HUDEP-2 (cell line): ENCODE measurements around the gene LAMC1.

Source experiments
- DNase-seq, 76 experiments: peaks; one replicate each; lab custom pipeline; 2025; ENCODE audit not compliant: unreplicated experiment in 76 of 76; lab: John Stamatoyannopoulos, UW

Gene LAMC1

DNA sequence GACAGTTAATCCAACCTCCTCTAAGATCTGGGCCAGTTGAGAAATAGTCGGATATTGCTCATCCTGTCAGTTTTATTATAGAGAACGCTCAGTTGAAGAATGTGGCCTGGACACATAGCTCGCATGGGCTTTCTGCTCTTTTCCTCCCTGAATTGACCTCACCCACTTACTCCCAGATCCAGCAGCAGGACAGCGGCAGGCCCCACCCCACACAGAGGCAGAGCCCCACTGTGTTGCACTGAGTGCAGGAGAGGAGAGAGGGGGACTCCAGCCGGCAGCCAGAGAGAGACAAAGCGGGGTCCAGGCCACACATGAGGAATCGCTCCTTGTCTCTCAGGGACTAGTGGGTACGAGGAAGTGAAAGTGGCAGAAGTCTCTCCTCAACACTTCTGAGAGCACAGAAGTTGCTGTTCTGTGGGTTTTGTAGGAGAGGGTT lies 78.6 kb downstream of the LAMC1 start:
- no peak for DNase-seq

GRCh38 chr1:183103147-183103546 lies 79.9 kb downstream of the LAMC1 start:
- DNase-seq = no peak

- peak in 1 of 76 experiments; percentile 0 for DNase-seq
These were observed 80.4 kb downstream of the LAMC1 start for GRCh38 chr1:183103577-183103976.

DNA sequence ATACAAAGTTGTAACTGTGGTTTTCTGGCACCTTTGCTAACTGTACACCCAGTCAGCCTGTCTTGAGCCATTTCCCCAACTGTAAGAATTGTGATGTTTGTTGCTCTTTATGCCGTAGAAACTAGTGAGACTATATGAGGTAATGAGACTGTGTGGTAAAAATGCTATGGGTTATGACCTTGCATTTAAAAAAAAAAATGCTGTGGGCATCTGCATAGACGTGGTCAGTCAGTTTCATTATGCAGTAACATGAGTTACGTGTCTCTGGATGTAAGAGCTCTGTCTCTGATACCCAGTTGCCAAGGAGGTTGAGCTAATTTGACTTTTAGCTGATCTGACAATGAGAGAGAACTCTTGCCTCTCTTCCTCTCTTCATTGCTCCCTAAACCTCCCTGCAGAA lies 82.2 kb downstream of the LAMC1 start:
- DNase-seq = no peak

DNA sequence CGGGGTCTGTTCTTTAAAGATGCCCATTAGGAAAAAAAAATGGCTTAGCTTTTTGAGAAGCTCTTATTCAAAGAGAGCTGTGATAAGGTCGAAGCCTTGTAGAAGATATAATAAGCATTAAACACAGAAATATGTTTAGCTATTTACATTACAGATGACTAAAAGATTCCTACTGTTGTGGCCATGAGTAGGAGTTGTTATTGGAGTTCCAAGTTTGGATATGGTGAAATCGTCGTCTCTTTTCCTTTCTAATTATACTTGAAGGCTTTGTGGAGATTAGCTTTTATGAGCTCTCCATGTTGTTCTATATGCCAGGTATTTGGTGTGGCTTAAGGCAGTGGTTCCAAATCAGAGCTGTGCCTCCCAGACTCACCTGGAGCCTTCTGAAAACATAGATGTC lies 82.9 kb downstream of the LAMC1 start:
- no peak for DNase-seq

- DNase-seq = no peak
These were observed 83.5 kb downstream of the LAMC1 start for GRCh38 chr1:183106746-183107145.

DNA sequence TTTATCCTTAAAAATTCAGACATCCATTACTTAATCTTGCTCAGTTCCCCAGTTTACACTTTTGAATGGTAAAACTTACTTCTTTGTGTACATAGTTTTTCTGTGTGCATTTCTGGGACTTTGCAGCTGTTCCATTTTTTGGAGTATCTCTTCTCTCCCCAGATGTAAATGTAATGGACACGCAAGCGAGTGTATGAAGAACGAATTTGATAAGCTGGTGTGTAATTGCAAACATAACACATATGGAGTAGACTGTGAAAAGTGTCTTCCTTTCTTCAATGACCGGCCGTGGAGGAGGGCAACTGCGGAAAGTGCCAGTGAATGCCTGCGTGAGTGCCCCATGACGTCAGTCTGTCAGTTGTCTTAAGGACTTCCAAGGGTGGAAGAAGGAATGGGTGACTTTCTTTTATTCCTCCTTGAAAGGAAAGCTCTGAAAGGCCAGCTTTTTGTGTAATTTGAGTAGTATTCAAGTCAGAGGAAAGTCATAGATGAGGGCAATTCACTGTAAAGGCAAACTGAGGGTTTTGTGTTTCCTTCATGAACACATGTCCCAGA lies 87.2 kb downstream of the LAMC1 start:
- DNase-seq = no peak

GRCh38 chr1:183114441-183114840 lies 91.2 kb downstream of the LAMC1 start:
- DNase-seq = no peak

DNA sequence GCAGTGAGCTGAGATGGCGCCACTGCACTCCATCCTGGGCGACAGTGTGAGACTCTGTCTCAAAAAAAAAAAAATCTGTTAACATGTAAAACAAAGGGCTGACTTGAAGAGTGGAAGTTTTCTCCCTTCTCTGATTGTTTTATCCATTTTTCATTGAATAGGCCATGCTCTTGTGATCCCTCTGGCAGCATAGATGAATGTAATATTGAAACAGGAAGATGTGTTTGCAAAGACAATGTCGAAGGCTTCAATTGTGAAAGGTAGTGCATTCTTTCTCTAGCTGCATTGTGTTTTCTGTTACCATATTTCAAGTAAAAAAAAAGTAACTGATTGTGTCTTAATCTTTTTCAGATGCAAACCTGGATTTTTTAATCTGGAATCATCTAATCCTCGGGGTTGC lies 93.2 kb downstream of the LAMC1 start:
- DNase-seq = no peak

GRCh38 chr1:183121609-183122008 lies 98.4 kb downstream of the LAMC1 start:
- no peak for DNase-seq

DNA sequence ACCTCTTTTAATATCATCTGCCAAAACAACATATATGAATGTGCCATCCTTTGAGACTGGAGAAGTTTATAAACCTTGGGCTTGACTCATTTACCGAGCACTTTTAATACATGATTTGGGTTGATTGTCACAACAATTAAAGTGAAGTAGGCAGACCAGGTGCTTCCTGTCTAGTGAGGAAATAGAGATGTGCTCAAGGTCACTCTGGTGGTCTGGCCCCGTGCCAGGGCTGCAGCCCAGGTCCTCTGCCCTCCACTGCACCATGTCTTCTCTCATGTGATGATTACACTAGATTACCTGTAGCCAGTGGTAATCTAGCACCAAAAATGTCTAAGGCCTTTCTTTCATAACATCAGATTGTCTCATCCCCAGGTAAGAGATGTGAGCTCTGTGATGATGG lies 101.0 kb downstream of the LAMC1 start:
- no peak for DNase-seq

DNA sequence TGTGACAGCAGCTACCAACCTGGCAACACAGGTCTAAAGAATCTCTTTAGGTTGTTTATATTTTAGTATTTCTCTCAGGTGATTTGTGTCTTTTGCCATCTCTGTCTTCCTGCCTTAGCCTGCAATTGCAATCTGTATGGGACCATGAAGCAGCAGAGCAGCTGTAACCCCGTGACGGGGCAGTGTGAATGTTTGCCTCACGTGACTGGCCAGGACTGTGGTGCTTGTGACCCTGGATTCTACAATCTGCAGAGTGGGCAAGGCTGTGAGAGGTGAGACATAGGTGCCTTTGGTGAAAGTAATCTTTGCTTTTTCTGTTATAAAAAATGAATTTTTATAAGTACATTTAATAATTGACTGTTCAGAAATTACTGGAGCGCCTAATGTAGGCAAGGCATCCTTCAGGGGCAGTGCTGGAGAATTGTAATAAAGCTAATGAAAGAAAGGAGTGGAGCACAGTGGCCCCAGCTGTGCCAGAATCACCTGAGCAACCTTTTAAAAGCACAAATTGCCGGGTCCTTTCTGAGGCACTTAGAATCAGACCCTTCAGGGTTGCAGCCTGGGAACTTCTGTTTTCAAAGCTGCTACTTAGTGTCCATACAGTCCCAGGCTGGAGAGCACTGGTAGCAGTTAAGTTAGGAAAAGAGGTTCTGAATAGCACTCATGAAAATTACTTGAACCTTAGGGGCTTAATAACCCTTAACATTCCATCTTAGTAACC lies 102.2 kb downstream of the LAMC1 start:
- DNase-seq = peak in 1 of 76 experiments; percentile 1

GRCh38 chr1:183126000-183126366 lies 102.8 kb downstream of the LAMC1 start:
- DNase-seq = no peak

DNA sequence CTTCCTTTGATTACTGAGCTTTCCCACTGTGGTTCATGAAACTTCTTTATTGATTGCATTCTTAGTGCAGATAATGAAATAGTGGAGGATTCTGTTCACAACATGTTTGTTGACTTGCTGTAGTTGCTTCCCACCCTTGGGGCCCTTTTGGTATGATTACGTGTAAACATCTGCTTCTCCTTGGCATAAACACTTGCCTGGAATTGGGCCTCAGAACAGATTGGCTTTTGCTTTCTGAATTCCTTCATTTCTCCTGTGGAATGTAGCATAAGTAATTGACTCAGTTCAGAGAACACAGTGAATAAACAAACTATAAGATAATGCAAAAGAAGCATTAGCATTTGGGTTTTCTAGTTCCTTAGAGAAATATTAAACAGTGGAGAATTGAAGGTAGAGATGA lies 103.3 kb downstream of the LAMC1 start:
- no peak for DNase-seq

- no peak for DNase-seq
These were observed 106.9 kb downstream of the LAMC1 start for GRCh38 chr1:183129921-183130690.

GRCh38 chr1:183131166-183131565 lies 107.9 kb downstream of the LAMC1 start:
- DNase-seq = no peak

DNA sequence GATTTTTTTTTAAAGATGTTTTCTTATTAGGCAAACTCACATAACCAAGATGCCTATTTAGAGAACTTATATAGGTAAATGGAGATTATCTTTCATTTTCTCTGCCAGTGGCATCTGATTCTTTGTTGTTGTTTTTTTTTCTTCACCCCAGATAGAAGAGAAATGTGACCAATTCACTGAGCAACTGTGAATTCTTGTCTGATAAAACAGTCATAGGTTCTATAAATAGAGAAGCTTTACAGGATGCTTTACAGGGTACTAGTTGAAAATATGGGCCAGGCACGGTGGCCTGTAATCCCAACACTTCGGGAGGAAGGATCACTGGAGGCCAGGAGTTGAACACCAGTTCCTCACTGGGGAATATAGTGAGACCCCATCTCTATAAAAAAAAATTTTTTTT lies 112.1 kb downstream of the LAMC1 start:
- DNase-seq = no peak

DNA sequence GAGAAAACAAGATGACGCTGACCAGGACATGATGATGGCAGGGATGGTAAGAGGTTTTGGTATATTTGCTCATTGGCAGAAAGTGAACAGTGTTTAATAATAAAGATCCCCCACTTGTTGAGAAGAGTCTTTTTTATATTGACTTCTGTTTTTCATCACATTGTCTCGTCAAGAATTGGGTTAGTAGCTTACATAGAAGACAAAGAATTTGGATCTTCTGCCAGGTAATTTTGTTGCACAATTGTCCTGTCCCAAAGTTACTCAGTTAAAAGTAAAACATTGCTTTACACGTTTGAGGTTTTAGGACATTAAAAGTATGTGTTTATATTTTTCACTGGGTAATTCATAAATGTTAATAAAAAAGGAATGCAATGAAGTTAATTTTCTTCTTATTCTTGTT lies 114.6 kb downstream of the LAMC1 start:
- no peak for DNase-seq

- DNase-seq = no peak
These were observed 115.1 kb downstream of the LAMC1 start for GRCh38 chr1:183138301-183138700.

GRCh38 chr1:183139281-183139942 lies 116.2 kb downstream of the LAMC1 start:
- no peak for DNase-seq

DNA sequence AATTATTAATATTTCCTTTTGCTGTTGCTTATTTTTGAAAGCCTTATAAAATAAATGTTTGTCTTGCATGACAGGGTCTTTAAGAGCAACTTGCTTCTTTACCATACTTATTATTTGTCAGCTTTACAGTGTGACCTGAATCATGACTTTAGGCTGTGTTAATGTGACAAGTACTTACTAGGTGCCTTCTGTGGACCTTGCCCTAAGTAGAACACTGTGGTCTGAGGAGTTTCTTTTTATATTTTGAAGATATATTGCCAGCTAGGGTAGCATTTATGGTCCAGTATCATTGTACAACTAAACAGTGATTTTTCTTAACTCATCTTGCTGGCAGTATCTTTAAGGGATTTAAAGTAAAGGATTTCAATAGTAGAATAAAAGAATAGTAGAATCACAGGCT lies 117.4 kb downstream of the LAMC1 start:
- no peak for DNase-seq
